Pancreas (tissue), 10 donors: Measurements from ENCODE around the gene CORO6. TPM values are rescaled to one million over a fixed set of nuclear protein-coding genes. Genes with fewer than 3 reads are reported as not detected.
"Not testable (repeated sequence)": the region's sequence is repeated elsewhere in the genome, so short reads cannot be mapped to it uniquely, and the experiment has no call there.

Experiments
- ATAC-seq, 4 donors: fragments of 200-7000 bp; cut with Tn5 transposase; one replicate each; pipeline versions ENCODE4 v1.8.0 to v1.9.1; 2020; ENCODE audit warnings: mild to moderate bottlenecking in 4 of 4, moderate library complexity in 4 of 4
- DNase-seq, 6 donors: peaks; one replicate each; pipeline ENCODE4 v3.0.0-alpha.2; 2020
- FAIRE-seq: peaks from 2 replicates; lab custom pipeline; 2012; peaks lifted over from hg19 to GRCh38; lab: Jason Lieb, UNC
- H3K27ac ChIP-seq, 4 donors: fragments of 200-600 bp; sonication (generic); 1 replicate in 3 of 4; 2 replicates in 1 of 4; pipeline versions ENCODE4 v1.5.0 to v1.8.0; 2020
- H3K27me3 ChIP-seq, 4 donors: fragments of 200-600 bp; one replicate each; pipeline ENCODE4 v1.8.0; 2021
- H3K36me3 ChIP-seq, 3 donors: fragments of 200-600 bp; sonication (generic) in 1 of 3; one replicate each; pipeline versions ENCODE4 v1.5.0 to v1.8.0; 2020 to 2021
- H3K4me1 ChIP-seq, 3 donors: fragments of 200-600 bp; one replicate each; pipeline ENCODE4 v1.8.0; 2021
- H3K4me3 ChIP-seq, 4 donors: fragments of 200-600 bp; sonication (generic) in 2 of 4; one replicate each; pipeline versions ENCODE4 v1.5.0 to v1.8.0; 2020 to 2021
- H3K9me3 ChIP-seq, 4 donors: fragments of 200-600 bp; one replicate each; pipeline ENCODE4 v1.8.0; 2021
- CTCF ChIP-seq, 4 donors: fragments of 200-600 bp; sonication (generic) in 3 of 4; IDR thresholded peaks; one replicate each; pipeline versions ENCODE4 v1.5.0 to v1.8.0; 2021; ENCODE audit warnings: antibody characterized with exemption in 4 of 4
- WGBS, 2 donors: extraction: QIAGEN DNeasy Blood & Tissue Kit; methylation state at CpG; one replicate each; pipeline ENCODE4 v1.1.7; 2013; 5-methylcytosine and 5-hydroxymethylcytosine counted together
- intact Hi-C, 3 donors: fragments of 100-400 bp; cut with DNase I; formaldehyde crosslinking; loops; one replicate each; pipeline versions ENCODE4 v1.11.1 to v1.14.2; 2022
- polyA plus RNA-seq, 2 donors: library from polyadenylated mRNA; stranded (reverse); fragments of 200-250 nt; gene quantifications; one replicate each; pipeline ENCODE4 v1.2.3, GENCODE V29; 2013
- total RNA-seq, 6 donors: library from RNA; stranded (reverse); fragmentation: NEBNext Ultra II Directional in 4 of 6; extraction: Animal tissue kit (Norgen Biotek cat#: 25700) in 4 of 6; gene quantifications; one replicate each; pipeline versions ENCODE4 v1.2.1 to v1.2.4, GENCODE V29; 2021 to 2023
- donor health status: healthy with polysubstance abuse.
- donor health status: DM: no; HTN: no; CAD: no; lungs with moderate emphysema.
- donor health status: DM: no; HTN: no; CAD: no.
- donor health status: control.
- donor health status: control.
- donor health status: Bipolar disorder and iron deficiency.
- donor health status: DM: yes; HTN: yes; CAD: no.
- donor health status: DM: no; HTN: no; CAD: no.
- donor health status: DM: no; HTN: no; CAD: no.
- donor health status: DM: yes; HTN: yes; CAD: no.

Gene CORO6
- total and polyA plus RNA-seq, 8 donors, result 0.20 to 4.4 (median 0.59) TPM

- ATAC-seq (no peak), DNase-seq (no peak), FAIRE-seq (no peak)
- no peak overlapping the region for H3K4me3 ChIP-seq
- TF ChIP-seq CTCF (IDR thresholded peaks at IDR 0.05), result no peak
- H3K27me3 ChIP-seq, result no peaks in the 10 kb centered on the region
- WGBS, 2 donors, result 50 to 73% methylated on average over 1 of the region's 1 CpG
- H3K36me3 ChIP-seq, result no peaks in the 10 kb centered on the region
- intact Hi-C loops, result no loop called here
- H3K27ac ChIP-seq, result no peak overlapping the region
- no peaks in the 10 kb centered on the region for H3K9me3 ChIP-seq
- H3K4me1 ChIP-seq, result no peaks in the 10 kb centered on the region
These were observed 31.4 kb upstream of the CORO6 start for GRCh38 chr17:29653995-29654714.

GRCh38 chr17:29652976-29653375 is 30.3 kb upstream of the CORO6 start:
- no peaks in the 10 kb centered on the region for H3K4me1 ChIP-seq
- H3K9me3 ChIP-seq, result no peaks in the 10 kb centered on the region
- no peaks in the 10 kb centered on the region for H3K36me3 ChIP-seq
- no peak for ATAC-seq
- DNase-seq, result no peak
- H3K27ac ChIP-seq, result no peak overlapping the region
- no peak for TF ChIP-seq CTCF (IDR thresholded peaks at IDR 0.05)
- H3K27me3 ChIP-seq, result no peaks in the 10 kb centered on the region
- no peak overlapping the region for H3K4me3 ChIP-seq
- no peak for FAIRE-seq
- intact Hi-C loops, result no loop called here

GRCh38 chr17:29651913-29652312 is 29.2 kb upstream of the CORO6 start:
- H3K9me3 ChIP-seq, H3K36me3 ChIP-seq, intact Hi-C loops, H3K27me3 ChIP-seq, H3K27ac ChIP-seq, H3K4me1 ChIP-seq, FAIRE-seq, ATAC-seq, H3K4me3 ChIP-seq, DNase-seq: not testable (repeated sequence)
- WGBS, 2 donors, result 96% methylated on average over 7 of the region's 7 CpGs

- TF ChIP-seq CTCF (IDR thresholded peaks at IDR 0.05), result no peak
- no peak overlapping the region for H3K4me3 ChIP-seq
- intact Hi-C loops, result no loop called here
- H3K36me3 ChIP-seq, result no peaks in the 10 kb centered on the region
- H3K9me3 ChIP-seq, result no peaks in the 10 kb centered on the region
- no peaks in the 10 kb centered on the region for H3K27me3 ChIP-seq
- no peaks in the 10 kb centered on the region for H3K4me1 ChIP-seq
- FAIRE-seq (no peak), ATAC-seq (no peak), DNase-seq (no peak)
- no peak overlapping the region for H3K27ac ChIP-seq
- 85 to 86% methylated on average over 4 of the region's 4 CpGs for WGBS, 2 donors
These were observed 27.7 kb upstream of the CORO6 start for GRCh38 chr17:29650396-29650795.

GRCh38 chr17:29649359-29649758 is 26.6 kb upstream of the CORO6 start:
- Histone ChIP-seq H3K36me3 (no peaks in the 10 kb centered on the region), H3K9me3 (no peaks in the 10 kb centered on the region), H3K4me1 (no peaks in the 10 kb centered on the region), H3K4me3 (no peak overlapping the region), H3K27me3 (no peaks in the 10 kb centered on the region), H3K27ac (no peak overlapping the region)
- WGBS, 2 donors, result 91 to 94% methylated on average over 5 of the region's 5 CpGs
- ATAC-seq, result no peak
- FAIRE-seq, result no peak
- intact Hi-C loops, result loop anchor here in 1 of 3 donors (10.0 kb wide), 1 partner anchor 125 kb away; no protein-coding TSS in a partner anchor
- DNase-seq, result no peak
- TF ChIP-seq CTCF (IDR thresholded peaks at IDR 0.05), result no peak
